Urinary bladder (tissue), 4 donors: Measurements from ENCODE around the gene CNOT9. TPM values are rescaled to one million over a fixed set of nuclear protein-coding genes. Genes with fewer than 3 reads are reported as not detected.

Source experiments
- DNase-seq: peaks from one replicate; pipeline ENCODE4 v3.0.0-alpha.2; 2015; ENCODE audit errors: extremely low spot score
- H3K27ac ChIP-seq: one replicate; pipeline ENCODE4 v1.5.1; 2013; ENCODE audit warnings: low read depth, mild to moderate bottlenecking, moderate library complexity
- H3K36me3 ChIP-seq: one replicate; pipeline ENCODE4 v1.6.1; 2013; ENCODE audit warnings: mild to moderate bottlenecking, moderate library complexity; ENCODE audit not compliant: insufficient read depth
- H3K4me1 ChIP-seq: one replicate; pipeline ENCODE4 v1.6.1; 2013; ENCODE audit warnings: mild to moderate bottlenecking, moderate library complexity; ENCODE audit not compliant: insufficient read depth
- H3K4me3 ChIP-seq: one replicate; pipeline ENCODE4 v1.5.1; 2013; ENCODE audit warnings: low read depth, low read length
- WGBS: extraction: QIAGEN DNeasy Blood & Tissue Kit; methylation state at CpG from one replicate; pipeline ENCODE4 v1.1.7; 2013; 5-methylcytosine and 5-hydroxymethylcytosine counted together
- polyA plus RNA-seq: library from polyadenylated mRNA; stranded (reverse); fragments of 200-250 nt; gene quantifications from one replicate; pipeline ENCODE4 v1.2.3, GENCODE V29; 2013
- total RNA-seq: library from RNA; depleted of rRNA; stranded (reverse); fragments of >200 nt; gene quantifications from one replicate; pipeline ENCODE4 v1.2.3, GENCODE V29; 2014
- donor health status: healthy with polysubstance abuse.
- donor health status: healthy.

Gene CNOT9
- total and polyA plus RNA-seq, 2 donors: 19.6 to 43.8 TPM

DNA sequence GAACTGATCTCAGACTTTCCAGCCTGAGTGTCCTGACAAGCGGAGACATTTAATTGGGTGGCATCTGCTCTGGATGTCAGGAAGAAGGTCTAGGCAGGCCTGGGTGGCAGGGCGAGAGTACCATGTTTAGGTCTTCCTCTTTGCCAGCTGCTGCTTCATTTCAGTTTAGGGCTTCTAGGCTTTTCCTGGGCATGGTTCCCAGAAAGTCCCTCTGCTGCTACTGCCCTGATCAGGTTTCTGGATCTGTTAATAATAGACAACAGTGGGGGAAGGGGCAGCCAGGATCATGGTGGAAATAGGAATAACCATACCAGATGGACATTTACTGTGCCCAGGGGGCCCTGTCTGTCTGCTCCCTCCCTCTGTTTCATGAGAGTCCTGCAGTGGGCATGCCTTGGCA, 36.8 kb downstream of the CNOT9 start:
- no peak overlapping the region for H3K4me3 ChIP-seq
- 66% methylated on average over 2 of the region's 2 CpGs for WGBS
- no peak overlapping the region for H3K27ac ChIP-seq
- no peak for DNase-seq
- H3K4me1 ChIP-seq: no peaks in the 10 kb centered on the region
- no peaks in the 10 kb centered on the region for H3K36me3 ChIP-seq

DNA sequence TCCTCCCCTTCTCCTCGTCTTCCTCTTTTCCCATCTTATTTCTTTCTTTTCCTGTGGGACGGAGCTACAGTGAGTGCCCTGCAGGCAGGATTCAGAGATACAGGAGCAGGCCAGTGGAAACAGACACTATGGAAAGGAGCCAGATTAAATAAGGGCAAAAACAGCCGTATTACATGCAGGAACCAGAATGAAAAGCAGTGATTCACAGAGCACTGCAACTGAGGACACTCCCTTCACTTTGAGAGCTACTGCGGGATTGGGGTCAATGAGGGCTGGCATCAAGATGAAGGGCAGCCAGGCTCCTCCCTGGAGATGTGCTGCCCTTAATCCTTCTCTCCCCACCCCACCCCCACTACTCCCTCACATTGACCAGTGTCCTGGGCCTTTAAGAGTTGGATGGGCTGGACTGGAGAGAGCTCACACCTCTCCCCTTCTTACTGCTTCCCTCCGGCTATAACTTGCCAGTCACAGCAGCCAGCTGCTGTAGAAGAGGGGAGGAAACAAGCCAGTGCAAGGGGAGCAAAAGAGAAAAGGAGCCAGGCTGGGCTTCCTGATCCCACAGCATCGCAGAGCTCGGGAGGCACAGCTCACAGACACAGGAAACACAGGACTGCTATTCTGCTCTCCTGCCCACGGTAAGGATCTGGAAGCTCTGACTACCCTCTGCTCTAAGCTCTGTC, 38.9 kb downstream of the CNOT9 start, which contains the start of gene PLCD4:
PLCD4 (plus strand) TSS at position 464 of the 680 bp plus-strand sequence. CDS start 7,841 bp downstream, outside the sequence.
- Histone ChIP-seq H3K4me1 (no peaks in the 10 kb centered on the region), H3K27ac (no peak within 1 kb of the TSS), H3K4me3 (peak within 1 kb of the TSS; percentile 11), H3K36me3 (no peaks in the 10 kb centered on the region)
- DNase-seq: peak; percentile 17
- 7% methylated on average over 8 of the region's 8 CpGs for WGBS

GRCh38 chr2:218615868-218616315, 47.3 kb downstream of the CNOT9 start:
- WGBS: 39% methylated on average over 6 of the region's 6 CpGs
- H3K27ac ChIP-seq: no peak overlapping the region
- DNase-seq: no peak
- no peaks in the 10 kb centered on the region for H3K4me1 ChIP-seq
- no peak overlapping the region for H3K4me3 ChIP-seq
- no peaks in the 10 kb centered on the region for H3K36me3 ChIP-seq

- H3K4me3 ChIP-seq: no peak overlapping the region
- H3K4me1 ChIP-seq: no peaks in the 10 kb centered on the region
- 88% methylated on average over 9 of the region's 9 CpGs for WGBS
- no peak overlapping the region for H3K27ac ChIP-seq
- H3K36me3 ChIP-seq: no peaks in the 10 kb centered on the region
- no peak for DNase-seq
Observed at GRCh38 chr2:218618102-218618860, 49.6 kb downstream of the CNOT9 start.

- DNase-seq: no peak
- Histone ChIP-seq H3K4me1 (no peaks in the 10 kb centered on the region), H3K4me3 (no peak overlapping the region), H3K36me3 (no peaks in the 10 kb centered on the region), H3K27ac (no peak overlapping the region)
- 80% methylated on average over 7 of the region's 7 CpGs for WGBS
Observed at GRCh38 chr2:218621007-218621406, 52.4 kb downstream of the CNOT9 start.

GRCh38 chr2:218622606-218623365, 54.1 kb downstream of the CNOT9 start:
- no peaks in the 10 kb centered on the region for H3K4me1 ChIP-seq
- H3K36me3 ChIP-seq: no peaks in the 10 kb centered on the region
- no peak overlapping the region for H3K27ac ChIP-seq
- 57% methylated on average over 7 of the region's 7 CpGs for WGBS
- H3K4me3 ChIP-seq: no peak overlapping the region
- DNase-seq: no peak

DNA sequence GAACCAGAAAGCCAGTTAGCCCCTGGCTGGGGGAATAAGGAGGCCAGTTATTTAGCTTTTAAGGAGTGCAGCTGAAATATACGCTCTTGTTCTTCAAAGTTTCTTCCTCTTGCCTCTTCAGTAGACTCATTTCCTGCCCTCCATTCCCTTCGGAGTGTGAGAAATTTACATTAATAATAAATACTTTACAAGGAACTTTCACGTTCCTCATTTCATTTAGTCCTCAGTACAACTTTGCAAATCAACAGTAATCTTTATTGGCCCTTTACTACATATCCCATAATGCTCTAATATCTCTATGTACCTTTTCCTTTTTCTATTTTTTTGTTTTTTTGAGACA, 54.7 kb downstream of the CNOT9 start:
- H3K27ac ChIP-seq: no peak overlapping the region
- H3K4me3 ChIP-seq: no peak overlapping the region
- no peaks in the 10 kb centered on the region for H3K36me3 ChIP-seq
- 69% methylated on average over 3 of the region's 3 CpGs for WGBS
- no peak for DNase-seq
- H3K4me1 ChIP-seq: no peaks in the 10 kb centered on the region

DNA sequence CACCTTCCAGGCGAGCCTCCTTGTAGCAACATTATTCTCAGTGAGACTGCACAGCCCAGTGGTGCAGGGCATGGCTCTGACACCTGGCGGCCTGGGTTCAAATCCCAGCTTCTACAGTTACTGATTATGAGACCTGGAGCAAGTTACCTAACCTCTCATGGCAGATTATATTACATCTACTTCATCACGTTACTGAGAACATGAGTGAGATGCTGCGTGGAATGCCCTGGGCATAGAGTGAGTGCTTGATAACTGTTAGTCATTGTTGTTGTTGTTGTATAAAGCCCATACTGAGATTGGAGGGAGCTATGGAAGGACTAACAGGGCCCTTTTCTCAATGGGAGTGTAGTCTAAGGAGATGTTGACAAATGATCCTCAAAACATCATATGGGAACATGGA, 57.7 kb downstream of the CNOT9 start:
- WGBS: 90% methylated on average over 4 of the region's 4 CpGs
- Histone ChIP-seq H3K4me3 (no peak overlapping the region), H3K27ac (no peak overlapping the region), H3K4me1 (no peaks in the 10 kb centered on the region), H3K36me3 (no peaks in the 10 kb centered on the region)
- no peak for DNase-seq

DNA sequence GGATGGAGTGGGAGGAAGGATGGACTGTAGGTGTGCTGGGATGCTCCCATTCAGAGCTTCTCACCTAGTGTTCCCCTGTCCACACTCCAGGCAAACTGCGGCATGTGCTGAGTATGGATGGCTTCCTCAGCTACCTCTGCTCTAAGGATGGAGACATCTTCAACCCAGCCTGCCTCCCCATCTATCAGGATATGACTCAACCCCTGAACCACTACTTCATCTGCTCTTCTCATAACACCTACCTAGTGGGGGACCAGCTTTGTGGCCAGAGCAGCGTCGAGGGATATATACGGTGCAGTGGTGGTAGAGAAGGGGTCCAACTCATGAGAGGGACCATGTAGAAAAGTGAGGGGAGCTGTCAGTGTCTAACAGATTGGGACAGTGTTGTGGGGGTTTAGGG, 59.3 kb downstream of the CNOT9 start:
- Histone ChIP-seq H3K4me3 (no peak overlapping the region), H3K36me3 (no peaks in the 10 kb centered on the region), H3K27ac (no peak overlapping the region), H3K4me1 (no peaks in the 10 kb centered on the region)
- WGBS: 96% methylated on average over 4 of the region's 4 CpGs
- DNase-seq: no peak

DNA sequence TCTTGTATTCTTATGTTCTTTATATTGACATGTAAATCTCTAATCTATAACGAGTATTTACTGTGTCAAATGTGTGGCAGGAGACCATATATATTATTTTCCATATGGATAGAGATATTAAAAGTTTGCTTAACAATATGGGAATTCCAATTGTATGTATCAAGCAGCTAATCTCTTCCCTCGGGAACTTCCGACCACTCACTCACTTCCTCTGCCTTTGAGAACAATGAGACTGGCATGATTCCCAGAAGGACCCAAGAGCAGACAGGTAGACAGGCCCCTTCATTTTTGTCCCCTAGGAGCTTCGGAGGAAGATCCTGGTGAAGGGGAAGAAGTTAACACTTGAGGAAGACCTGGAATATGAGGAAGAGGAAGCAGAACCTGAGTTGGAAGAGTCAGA, 63.2 kb downstream of the CNOT9 start:
- no peak for DNase-seq
- H3K4me1 ChIP-seq: no peaks in the 10 kb centered on the region
- H3K27ac ChIP-seq: no peak overlapping the region
- H3K4me3 ChIP-seq: no peak overlapping the region
- WGBS: 79% methylated on average over 4 of the region's 4 CpGs
- no peaks in the 10 kb centered on the region for H3K36me3 ChIP-seq

DNA sequence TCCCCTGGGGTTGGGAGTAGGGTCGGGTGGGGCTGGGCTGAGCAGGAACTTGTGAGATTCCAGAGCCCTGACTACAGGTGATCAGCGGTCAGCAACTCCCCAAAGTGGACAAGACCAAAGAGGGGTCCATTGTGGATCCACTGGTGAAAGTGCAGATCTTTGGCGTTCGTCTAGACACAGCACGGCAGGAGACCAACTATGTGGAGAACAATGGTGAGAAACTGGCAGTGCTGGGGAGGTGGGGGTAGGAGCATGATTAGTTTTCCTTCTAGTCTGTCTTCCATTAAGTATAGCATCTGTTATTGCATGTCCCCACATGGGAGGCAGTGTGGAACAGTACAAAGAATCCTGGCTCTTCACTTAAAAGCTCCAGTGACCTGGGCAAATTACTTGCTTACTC, 67.1 kb downstream of the CNOT9 start:
- no peaks in the 10 kb centered on the region for H3K4me1 ChIP-seq
- no peak for DNase-seq
- 93% methylated on average over 5 of the region's 5 CpGs for WGBS
- H3K4me3 ChIP-seq: no peak overlapping the region
- H3K36me3 ChIP-seq: no peaks in the 10 kb centered on the region
- no peak overlapping the region for H3K27ac ChIP-seq

DNA sequence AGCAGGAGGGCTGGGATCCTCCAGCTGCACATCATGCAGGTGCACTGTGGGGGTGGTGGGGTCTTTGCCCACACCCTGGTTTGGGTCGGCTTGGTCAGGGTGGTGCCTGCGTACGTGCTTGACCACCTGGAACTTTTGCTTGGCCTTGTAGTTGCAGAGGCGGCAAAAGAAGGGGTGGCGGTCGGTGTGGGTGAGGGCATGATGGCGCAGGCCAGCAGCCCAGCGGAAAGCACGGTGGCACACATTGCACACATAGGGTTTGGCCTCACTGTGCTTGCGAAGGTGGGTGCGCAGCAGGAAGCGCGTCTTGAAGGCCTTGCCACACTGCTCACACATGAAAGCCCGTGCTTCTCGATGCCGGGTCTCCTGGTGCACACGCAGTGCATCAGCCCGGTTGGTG, 69.7 kb downstream of the CNOT9 start:
- DNase-seq: no peak
- Histone ChIP-seq H3K36me3 (no peaks in the 10 kb centered on the region), H3K27ac (no peak overlapping the region), H3K4me3 (no peak overlapping the region), H3K4me1 (no peaks in the 10 kb centered on the region)
- 96% methylated on average over 18 of the region's 18 CpGs for WGBS

DNA sequence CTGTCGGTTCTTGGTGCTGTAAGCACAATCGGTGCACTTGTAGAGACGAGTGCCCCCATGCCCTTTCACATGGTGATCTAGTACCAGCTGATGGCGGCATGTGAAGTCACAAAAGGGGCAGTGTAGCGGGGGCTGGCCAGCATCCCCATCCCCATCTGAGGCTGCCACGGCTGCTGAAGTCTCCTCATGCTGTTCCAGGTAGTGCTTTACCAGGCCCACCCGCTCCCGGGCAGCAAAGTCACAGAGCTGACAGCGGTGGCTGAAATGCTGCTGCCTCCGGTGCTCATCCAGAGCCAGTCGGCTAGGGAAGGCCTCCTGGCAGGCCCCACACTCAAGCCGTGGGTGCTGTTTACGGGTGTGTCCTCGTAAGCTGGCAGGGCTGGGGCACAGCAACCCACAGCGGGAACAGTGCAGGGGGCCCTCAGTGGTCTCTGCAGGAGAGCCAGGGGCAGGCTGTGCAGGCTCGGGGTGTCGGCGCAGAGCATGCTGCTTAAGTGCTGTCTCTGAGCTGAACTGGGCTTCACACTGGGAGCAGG, 73.5 kb downstream of the CNOT9 start:
- Histone ChIP-seq H3K4me3 (no peak overlapping the region), H3K27ac (no peak overlapping the region), H3K4me1 (no peaks in the 10 kb centered on the region), H3K36me3 (no peaks in the 10 kb centered on the region)
- WGBS: 92% methylated on average over 18 of the region's 18 CpGs
- no peak for DNase-seq
